ENCODE data around the gene ECM1. TPM values are rescaled to one million over a fixed set of nuclear protein-coding genes. Genes with fewer than 3 reads are reported as not detected.

Gene ECM1
- total RNA-seq, 2 experiments from 2014 or later: 0.69 to 0.88 TPM

Small RNAs within 50 kb of the gene (microRNA-seq; reads per million reads assigned to microRNA genes)
- gene MIR4257 (ENCODE audit: borderline microRNAs expressed, borderline replicate concordance) (not detected), gene MIR6878 (ENCODE audit: borderline microRNAs expressed, borderline replicate concordance) (2.2 reads per million)

Other genes starting within 250 kb of the ECM1 start
- gene APH1A, start 239.1 kb upstream of the ECM1 start, total RNA-seq: 10 to 100 TPM; 71.2 to 75.7 TPM
- under 1 TPM; 0.41 to 0.86 TPM for gene C1orf54, start 235.3 kb upstream of the ECM1 start, total RNA-seq
- 1 to 10 TPM in 1 of 2 experiments, under 1 TPM in 1; 0.84 to 1.0 TPM for gene CIART, start 225.6 kb upstream of the ECM1 start, total RNA-seq
- gene MRPS21, start 214.2 kb upstream of the ECM1 start, total RNA-seq: 10 to 100 TPM; 80.3 to 83.8 TPM
- 10 to 100 TPM; 49.1 to 52.5 TPM for gene PRPF3, start 186.6 kb upstream of the ECM1 start, total RNA-seq
- gene RPRD2, start 144.0 kb upstream of the ECM1 start, total RNA-seq: 10 to 100 TPM; 20.9 to 22.9 TPM
- gene TARS2, start 20.7 kb upstream of the ECM1 start, total RNA-seq: 10 to 100 TPM; 43.7 to 46.0 TPM
- not detected for gene FALEC, start 7.6 kb downstream of the ECM1 start, total RNA-seq
- 1 to 10 TPM; 1.3 to 2.0 TPM for gene ADAMTSL4, start 41.3 kb downstream of the ECM1 start, total RNA-seq
- gene MCL1, start 71.5 kb downstream of the ECM1 start, total RNA-seq: 100 to 1,000 TPM; 228 to 235 TPM
- gene ENSA, start 121.5 kb downstream of the ECM1 start, total RNA-seq: 100 to 1,000 TPM; 187 to 193 TPM
- 10 to 100 TPM; 17.1 to 18.2 TPM for gene GOLPH3L, start 189.0 kb downstream of the ECM1 start, total RNA-seq
- gene HORMAD1, start 212.8 kb downstream of the ECM1 start, total RNA-seq: not detected

Data from activated naive CD4-positive, alpha-beta T cell treated with anti-CD3 and anti-CD28 coated beads for 36 hours (primary cell).